Measurements from ENCODE around the gene MTUS2.

The MTUS2 gene

DNA sequence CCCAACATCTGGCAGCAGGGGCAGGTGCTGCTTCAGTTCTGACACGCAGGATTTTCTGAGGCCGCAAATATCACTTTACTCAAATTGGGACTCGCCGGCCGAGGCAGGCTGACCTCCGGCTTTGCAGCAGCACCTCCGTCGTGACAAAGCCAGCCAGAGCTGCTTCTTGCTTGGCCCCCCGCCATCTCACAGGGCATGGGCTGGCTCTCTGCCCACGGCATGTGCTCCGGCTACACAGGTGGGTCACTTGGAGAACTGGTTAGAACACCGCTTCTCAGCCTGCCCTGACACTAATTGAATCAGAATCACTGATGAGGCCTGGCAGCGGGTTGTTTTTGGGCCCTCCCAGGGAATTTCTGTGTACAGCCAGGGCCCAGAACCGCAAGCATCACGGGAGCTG, 663.1 kb downstream of the MTUS2 start:
- no peak for DNase-seq (ENCODE audit: low read depth)
- no peak overlapping the region for H3K4me3 ChIP-seq (ENCODE audit: low read depth, low read length)
- TF ChIP-seq, protein P1, sequence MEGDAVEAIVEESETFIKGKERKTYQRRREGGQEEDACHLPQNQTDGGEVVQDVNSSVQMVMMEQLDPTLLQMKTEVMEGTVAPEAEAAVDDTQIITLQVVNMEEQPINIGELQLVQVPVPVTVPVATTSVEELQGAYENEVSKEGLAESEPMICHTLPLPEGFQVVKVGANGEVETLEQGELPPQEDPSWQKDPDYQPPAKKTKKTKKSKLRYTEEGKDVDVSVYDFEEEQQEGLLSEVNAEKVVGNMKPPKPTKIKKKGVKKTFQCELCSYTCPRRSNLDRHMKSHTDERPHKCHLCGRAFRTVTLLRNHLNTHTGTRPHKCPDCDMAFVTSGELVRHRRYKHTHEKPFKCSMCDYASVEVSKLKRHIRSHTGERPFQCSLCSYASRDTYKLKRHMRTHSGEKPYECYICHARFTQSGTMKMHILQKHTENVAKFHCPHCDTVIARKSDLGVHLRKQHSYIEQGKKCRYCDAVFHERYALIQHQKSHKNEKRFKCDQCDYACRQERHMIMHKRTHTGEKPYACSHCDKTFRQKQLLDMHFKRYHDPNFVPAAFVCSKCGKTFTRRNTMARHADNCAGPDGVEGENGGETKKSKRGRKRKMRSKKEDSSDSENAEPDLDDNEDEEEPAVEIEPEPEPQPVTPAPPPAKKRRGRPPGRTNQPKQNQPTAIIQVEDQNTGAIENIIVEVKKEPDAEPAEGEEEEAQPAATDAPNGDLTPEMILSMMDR (conservative IDR thresholded peaks at IDR 0.05; ENCODE audit: low read depth, low read length), result no peak

DNA sequence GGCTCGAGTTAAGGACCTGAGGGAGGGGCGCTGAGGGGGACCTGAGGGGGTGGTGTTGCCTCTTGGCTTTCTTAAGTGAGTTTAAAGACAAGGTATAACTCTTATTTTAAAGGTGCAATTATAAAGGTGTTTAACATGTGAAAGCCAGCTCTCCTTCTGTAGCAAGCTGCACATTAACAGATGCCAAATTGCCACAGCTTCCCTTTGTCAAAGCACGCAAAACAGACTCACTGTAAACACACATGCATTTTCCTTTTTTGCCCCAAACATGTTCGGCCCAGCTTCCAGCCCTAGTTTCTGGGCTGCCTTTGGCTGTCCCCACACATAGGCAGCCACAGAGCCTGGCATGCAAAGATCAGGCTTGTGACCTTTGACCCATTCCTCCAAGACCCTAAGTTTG, 663.5 kb downstream of the MTUS2 start:
- DNase-seq (ENCODE audit: low read depth), result no peak
- H3K4me3 ChIP-seq (ENCODE audit: low read depth, low read length), result no peak overlapping the region
- TF ChIP-seq, protein P1 (conservative IDR thresholded peaks at IDR 0.05; ENCODE audit: low read depth, low read length), result no peak

DNA sequence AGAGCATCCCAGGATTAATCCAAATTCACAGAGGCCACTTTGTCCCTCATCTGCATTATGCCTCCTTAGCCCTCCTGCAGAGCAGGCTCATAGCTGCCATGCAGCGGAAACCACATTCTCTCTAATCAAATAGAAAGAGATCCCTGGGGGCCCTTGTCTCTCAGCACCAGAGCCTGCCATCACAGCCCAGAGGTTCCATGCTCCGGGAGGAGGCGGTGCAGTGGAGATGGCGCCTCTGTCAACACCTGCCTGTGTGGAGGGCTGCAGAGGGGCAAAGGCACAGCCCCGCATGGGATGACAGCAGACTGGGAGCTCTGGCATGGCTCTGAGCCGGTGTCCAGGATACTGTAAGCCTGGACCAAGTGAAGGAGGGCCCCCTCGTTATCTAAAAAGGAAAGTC, 664.1 kb downstream of the MTUS2 start:
- DNase-seq (ENCODE audit: low read depth), result no peak
- no peak overlapping the region for H3K4me3 ChIP-seq (ENCODE audit: low read depth, low read length)
- TF ChIP-seq, protein P1 (conservative IDR thresholded peaks at IDR 0.05; ENCODE audit: low read depth, low read length), result no peak

DNA sequence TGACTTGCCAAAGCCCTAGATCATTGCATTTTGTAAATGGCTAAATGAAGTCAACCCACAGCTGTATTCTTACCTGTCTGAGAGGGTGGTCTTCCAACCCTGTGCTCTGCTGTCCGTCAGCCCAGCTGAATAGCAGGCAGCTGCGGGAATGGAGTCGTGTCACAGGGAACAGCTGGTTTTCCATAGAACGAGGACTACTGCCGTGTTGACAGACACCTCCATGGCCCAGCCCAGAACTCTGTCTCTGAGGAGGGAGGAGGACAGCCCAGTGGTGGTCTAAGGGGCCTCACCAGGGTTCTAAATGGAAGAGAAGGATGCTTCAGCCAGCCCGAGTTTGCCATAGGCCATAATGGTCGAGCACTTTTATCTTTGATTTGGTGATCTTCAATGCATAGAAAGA, 664.7 kb downstream of the MTUS2 start:
- no peak overlapping the region for H3K4me3 ChIP-seq (ENCODE audit: low read depth, low read length)
- TF ChIP-seq, protein P1 (conservative IDR thresholded peaks at IDR 0.05; ENCODE audit: low read depth, low read length), result no peak
- DNase-seq (ENCODE audit: low read depth), result no peak

DNA sequence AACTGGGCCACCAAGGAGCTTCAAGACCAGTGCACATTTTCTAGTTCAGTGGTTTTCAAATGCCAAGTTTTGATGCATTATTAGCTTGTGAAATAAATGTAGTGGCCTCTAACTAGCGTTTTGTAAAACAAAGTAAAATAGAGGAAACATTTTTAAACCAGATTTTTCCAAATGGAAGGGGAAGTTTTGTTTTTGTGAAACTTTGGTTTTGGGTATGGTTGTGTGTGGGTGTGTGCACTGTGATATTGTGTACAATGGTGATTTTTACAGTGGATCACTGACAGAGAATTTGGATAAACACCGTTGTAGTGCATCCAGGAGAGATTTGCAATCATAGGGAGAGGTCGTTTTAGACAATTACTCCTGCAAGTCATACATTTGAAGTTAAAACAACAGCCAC, 666.4 kb downstream of the MTUS2 start:
- DNase-seq (ENCODE audit: low read depth), result no peak
- H3K4me3 ChIP-seq (ENCODE audit: low read depth, low read length), result no peak overlapping the region
- TF ChIP-seq, protein P1 (conservative IDR thresholded peaks at IDR 0.05; ENCODE audit: low read depth, low read length), result no peak

DNA sequence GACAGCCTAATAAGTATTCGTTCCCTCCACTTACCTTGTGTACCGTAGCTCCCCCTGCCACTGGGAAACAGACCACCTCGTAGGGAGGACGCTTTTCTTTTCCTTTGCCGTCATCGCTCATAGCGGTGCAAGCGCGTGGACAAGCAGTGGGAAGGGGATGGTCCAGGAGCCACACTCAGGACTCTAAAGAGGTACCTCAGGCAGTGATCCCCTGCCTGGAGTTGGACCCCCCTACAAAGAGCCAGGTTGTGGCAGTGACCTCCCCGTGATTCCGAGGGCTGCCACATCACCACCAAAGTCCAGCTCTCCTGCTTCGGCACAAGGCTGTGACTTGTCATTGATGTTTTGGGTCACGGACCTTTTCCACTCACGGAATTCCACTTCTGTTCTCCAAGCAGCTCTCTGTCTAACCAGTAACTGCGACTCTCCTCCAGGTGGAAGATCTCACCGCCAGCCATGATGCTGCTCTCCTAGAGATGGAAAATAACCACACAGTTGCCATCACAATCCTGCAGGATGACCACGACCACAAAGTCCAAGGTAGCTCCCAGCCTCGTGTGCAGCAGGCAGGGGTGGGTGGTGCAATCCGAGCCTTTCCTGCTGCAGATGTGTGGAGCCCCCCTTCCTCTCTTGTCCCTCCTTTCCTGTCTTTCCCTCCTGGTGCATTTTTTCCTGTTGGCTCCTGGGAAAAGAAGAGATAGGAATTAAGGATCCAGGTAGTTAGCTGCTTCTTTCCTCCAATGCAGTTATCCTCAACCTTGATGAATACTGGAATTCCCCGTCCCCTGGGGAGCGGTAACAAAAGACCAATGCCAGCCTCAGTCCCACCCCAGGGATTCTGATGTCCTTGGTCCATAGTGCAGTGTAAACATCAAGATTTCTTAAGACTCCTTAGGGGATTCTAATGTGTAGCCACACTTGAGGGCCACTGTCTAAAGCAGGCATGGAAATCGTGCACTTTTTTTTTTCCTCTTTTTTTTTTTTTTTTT, 667.6 kb downstream of the MTUS2 start:
- H3K4me3 ChIP-seq (ENCODE audit: low read depth, low read length), result no peak overlapping the region
- DNase-seq (ENCODE audit: low read depth), result no peak
- TF ChIP-seq, protein P1 (conservative IDR thresholded peaks at IDR 0.05; ENCODE audit: low read depth, low read length), result no peak
